Activated CD4-positive, alpha-beta T cell treated with anti-CD3 and anti-CD28 coated beads, Interleukin-10, Interleukin-2, amounts not matched to agents 100 ng/mL and 50 ng/mL, durations not matched to agents 16 hours and 8 hours (primary cell): ENCODE results near the gene SLC25A13.
A peak's percentile ranks its signal among the peaks of the same experiment; 100 is the strongest.

Experiments used
- DNase-seq: peaks from one replicate; pipeline ENCODE4 v3.0.0-alpha.2; 2020

SLC25A13 gene

DNA sequence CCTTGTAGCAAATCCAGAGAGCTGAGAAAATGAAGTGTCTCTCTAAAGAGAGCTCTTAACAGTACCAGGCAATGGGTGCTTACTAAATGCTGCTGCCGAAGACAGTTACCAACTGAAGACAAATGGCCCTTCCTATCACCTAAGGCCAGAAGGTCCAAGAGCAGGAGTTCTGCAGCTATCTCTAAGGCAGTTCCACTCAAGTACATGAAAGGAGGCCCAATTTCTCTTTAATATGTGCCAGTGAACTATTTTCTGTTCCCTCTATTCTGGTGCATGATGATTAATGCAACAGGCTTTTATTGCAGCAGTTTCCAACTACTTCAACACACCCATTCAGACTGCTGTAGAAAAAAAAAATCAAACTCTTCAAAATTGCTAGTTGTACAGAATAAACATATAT, 122.5 kb downstream of the SLC25A13 start:
- DNase-seq: no peak

DNA sequence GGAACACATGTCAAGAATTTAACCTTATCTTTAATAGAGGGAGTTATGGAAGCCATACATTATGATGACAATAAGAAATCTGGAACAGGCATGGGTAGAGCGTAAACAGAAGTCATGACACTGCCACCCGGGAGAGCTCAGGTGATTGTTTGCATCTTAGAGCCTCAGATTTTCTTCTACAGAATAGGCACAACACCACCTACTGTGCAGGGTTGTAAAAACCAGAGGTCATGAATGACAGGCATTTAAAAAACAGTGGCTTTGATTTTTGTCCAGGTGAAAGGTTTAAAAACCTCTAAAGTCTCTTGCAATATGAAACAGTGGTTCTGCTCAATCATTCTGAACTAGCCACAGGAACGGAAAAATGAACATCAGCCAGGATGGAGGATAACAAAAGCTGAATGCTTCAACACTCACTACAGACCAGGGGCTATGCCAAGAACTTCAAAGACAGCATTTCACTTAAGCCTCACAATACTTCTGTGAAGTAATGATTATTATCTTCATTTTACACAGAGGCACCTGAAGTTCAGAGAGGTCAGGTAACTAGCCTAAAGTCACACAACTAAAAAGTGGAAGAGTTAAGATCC, 123.8 kb downstream of the SLC25A13 start:
- DNase-seq: peak; percentile 2

DNA sequence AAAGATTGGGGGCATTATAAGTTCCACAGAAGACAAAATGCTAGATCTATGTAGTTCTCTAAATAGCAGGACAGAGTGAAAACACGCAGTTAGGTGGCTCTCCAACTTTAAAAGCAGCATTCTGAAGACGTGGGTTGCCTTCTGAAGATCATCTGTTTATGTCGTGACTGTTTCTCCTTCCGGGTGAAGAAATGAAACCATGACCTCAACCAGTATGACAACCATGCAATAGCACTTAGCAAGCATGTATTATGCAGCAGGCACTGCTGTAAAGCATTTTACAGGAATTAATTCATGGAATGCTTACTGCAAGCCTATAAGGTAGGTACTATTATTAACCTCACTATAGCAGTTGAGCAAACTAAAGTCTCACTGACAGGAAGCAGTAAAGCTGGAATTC, 125.2 kb downstream of the SLC25A13 start:
- DNase-seq: no peak

DNA sequence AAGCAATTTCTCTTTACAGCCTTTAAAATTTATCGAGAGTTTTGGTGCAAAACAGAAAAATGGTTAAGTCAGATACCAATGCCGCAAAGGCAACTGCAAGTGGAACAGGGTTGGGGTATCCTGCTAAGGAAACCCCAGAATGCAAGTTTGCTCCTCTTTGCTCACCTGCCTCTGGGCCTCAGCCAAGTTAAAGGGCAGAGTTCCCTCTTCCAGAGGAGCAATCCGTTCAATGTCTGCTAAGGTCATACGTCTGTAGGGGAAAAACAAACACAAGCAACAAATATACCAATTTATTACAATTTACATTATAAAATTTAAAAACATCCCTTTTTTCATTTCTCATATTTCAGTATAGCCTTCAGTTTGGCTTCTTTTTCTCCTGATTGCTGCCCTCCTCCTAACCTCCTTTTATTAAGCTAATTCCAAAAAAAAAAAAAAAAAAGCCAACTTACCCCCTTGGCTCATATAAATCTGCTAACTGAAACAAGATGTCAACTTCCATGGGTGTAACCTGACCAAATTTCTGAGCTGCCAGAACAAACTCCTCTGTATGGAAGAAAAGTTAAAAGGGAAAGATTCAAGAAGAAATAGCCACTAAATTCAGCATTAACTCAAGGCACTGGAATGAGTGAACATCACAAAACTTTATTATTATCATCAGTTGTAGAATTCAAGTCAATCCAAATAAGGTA, 132.6 kb downstream of the SLC25A13 start:
- no peak for DNase-seq

DNA sequence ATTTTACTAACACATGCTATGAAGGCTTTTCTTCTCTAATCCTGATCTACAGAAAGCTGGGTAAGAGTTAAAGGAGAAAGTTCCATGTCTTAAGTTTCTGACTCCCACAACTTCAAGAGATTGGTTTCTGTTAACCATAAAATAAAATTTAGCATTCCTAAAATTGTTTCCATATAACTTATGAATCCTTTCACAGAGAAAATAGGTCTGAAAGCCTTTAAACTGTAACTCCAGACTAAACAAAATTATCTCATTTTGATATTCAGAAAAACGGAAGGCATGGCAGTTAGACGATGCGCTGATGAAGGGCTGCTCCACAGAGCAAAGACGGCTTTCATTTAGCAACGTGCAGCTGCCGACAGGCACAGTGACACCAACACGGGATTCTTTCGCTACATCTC, 133.3 kb downstream of the SLC25A13 start:
- no peak for DNase-seq

DNA sequence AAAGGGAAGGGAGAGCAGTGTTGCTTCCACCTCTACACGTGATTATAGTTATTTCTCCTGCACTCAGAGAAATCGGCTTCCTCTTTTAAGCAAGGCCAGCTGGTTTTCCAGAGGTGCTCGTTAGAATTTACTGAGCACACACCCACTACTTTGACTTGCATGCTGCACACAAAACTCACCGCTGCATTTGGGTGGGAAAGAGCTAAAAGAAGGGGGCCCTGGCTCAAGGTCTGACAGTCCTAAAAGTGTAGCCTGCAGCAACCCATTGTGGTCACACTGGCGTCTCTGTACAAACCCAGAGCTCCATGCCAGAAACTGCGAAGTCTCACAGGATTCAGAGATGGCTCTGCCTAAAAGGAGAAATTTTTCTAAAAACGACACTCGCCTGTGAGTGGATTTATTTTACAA, 133.7 kb downstream of the SLC25A13 start:
- no peak for DNase-seq

DNA sequence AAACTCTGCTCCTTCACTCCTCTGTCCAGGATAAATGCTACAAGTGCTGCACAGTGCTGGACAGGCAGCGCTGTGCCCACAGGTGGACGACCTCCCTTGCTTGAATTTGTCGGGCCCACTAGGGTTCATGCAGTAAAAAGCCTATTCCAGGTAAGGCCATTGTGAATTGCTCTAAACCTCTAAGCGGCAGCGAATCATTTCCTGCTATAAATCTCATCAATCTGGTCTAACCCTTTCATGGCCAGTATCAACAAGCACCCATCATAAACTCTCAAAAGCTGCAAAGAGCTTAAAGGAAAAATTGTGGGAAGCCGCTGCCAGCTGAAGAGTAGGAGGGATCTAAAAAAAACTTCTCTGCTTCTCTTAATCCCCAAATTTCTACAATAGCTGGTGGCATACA, 134.2 kb downstream of the SLC25A13 start:
- DNase-seq: no peak

DNA sequence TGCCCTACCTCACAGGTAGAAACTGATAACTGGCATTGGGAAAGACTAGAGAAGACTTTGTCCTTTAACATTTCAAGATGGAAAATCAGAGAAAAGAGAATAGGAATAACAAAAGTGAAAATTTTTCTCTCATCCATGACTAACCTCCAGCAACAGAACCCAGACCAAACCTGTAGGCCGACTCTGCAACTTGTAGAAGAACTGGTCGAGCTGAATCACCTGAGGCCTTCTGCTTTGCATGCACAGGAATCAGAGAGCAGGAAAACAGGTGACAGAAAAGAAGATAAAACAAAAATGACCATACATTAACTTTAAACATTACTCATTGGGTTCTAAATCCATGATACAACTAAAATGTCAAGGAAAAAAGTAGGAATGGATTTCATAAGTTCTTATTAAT, 137.1 kb downstream of the SLC25A13 start:
- DNase-seq: no peak

DNA sequence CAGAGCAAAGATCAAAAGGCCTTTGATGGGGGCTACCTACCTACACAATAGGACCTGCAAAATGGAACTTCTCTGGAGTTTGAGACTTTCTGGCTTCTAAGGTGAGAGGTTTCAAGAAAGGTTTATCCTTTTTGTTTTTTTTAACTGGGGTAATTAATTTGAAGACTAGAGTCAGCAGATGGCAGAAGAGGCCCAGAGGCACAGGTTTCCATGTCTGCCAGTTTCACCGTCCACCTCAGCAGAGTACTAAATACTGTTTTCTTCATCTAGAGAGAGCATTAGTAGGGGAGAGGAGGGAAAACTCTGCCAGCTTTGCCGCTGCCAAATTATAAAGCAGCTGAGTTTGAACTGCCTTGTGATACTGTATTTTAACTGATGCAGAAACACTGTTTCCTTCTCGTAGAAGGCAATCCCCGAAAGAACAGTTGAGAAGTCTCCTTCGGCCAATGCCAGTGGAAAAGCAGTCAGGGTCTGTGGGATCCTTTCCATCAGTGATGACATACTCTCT, 138.7 kb downstream of the SLC25A13 start:
- no peak for DNase-seq

DNA sequence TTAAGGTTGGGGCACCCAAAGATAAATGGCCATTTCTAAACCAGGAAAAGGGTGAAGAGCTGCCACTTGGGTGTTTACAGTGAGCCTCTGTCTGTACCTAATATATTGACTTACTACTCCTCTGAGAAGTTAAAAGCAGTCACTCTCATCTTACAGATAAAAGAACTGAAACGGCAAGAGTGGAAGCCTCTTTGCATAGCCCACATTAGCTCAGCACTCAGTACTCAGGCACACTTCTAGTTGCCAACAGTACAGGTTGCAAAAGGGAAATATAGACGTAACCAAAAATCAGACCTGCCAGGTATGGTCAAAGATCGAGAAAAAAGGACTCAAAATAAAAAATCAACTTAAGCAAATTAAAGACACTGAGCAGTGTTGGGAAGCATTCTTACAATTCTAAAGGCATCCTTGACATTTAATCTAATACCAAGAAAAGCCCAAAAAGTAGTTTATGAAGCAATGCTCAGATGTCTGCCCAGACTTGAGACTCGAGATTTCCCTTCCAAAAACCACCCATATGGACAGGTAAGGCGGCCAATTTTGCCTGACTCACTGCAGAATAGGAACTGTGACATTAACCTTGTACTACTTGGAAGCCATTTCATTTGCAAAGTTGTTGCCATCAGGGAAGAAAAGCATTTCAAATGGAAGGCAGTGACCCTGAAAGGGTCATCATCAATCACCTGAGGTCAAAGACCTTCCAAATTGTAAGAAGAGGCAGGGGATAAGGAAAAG, 139.3 kb downstream of the SLC25A13 start:
- DNase-seq: no peak

DNA sequence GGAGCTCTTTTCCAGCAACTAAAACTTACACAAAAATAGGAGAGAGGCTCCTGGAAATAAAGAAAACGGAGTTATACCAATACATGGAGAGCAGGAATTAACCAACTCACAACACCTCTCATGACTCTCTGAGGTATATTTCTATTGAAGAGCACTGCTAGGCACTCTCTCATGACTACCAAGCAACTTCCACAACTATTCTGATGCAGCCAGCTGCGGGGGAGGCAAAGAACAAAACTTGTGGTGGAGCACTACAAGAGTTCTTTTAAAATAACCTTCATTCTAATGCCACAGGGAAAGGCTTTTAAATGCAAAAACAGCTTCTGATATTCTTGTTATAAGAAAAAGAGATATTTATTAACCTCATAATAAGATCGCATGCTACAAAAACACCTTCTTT, 140.7 kb downstream of the SLC25A13 start:
- DNase-seq: no peak

DNA sequence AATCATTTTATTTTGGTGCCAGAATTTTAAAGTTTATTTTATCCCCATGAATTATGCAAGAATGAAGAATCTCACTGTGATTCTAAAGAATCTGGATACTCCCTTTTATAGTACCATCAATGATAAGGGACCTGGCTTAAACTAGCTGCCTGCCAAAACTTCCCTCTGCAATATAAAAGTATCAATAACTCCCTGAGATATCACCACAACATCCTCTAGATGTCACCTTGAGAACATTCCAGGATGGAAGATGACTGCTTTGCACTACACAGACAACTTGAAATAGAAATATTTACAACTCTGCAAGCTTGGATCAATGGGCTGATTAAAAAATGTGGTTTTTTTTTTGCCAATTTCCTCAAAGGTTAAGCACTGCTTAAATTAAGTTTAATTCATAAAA, 142.1 kb downstream of the SLC25A13 start:
- DNase-seq: no peak

DNA sequence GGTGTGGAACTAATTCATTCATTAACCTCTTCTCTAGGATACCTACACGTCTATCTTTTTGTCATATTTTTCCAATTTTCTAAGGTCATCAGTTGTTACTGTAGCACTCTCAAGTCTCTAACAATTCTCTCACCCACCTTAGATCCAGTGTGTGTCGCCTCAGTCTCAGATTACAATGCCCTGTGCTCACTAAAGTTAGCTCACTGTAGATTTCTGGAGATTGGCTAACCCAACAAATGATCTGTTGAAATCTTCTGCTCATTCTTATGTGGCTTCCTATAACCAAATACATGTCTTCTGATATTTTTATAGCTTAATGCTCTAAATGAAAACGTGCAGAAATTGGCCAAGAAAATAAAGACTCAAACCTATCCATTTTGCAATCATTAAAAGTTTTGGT, 142.6 kb downstream of the SLC25A13 start:
- no peak for DNase-seq

DNA sequence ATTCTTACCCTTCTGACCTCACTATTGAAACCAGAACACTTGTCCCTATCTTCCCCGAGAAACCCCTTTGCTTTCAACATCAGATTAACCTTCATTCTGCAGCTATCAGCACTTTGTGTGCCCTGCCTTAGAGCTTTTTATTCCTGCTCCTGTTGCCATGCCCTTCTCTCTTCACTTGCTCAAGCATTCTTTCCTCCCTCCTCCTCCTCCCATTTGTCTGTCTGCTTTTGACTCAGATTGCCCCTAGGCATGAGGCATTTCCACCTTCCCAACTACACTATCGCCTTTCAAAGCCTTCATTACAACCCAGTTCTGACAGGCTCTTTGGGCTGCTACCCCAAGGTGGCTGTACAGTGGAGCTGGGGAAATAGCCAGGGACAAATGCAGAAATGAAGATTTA, 143.3 kb downstream of the SLC25A13 start:
- DNase-seq: no peak

DNA sequence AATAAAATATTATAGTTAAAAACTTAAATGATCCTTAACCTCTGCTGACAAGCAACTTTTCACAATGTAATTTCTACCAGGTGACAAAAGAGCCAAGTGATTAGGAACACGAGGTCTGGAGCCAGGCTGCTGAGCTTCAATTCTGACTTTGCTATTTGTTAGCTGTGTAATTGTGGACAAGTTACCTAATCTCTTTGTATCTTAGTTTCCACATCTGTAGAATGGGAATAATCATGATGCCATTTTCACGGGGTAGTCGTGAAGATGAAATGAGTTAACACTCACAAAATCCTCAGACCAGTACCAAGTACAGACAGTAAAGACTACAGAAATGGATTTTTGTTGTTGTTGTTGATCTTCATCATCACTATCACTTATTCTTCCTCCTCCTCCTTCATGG, 144.5 kb downstream of the SLC25A13 start:
- DNase-seq: no peak

DNA sequence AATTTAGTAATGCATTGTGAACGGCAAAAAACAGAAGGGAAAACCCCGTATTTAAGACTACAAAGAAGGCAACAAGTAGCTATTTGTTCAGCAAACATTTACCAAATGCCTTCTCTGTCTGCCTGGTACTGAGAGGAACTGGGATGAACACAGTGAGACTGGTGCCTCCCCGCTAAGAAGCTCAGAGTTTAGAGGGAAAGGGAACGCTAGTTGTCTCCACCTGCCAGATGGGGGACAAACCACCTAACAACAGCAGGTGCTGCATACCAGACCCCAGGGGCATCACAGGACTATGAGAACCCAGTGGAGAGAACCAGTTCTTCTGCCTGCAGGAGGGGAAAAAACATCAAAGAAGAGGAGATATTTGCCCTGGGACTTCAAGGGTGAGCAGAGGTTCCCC, 147.1 kb downstream of the SLC25A13 start:
- DNase-seq: no peak

DNA sequence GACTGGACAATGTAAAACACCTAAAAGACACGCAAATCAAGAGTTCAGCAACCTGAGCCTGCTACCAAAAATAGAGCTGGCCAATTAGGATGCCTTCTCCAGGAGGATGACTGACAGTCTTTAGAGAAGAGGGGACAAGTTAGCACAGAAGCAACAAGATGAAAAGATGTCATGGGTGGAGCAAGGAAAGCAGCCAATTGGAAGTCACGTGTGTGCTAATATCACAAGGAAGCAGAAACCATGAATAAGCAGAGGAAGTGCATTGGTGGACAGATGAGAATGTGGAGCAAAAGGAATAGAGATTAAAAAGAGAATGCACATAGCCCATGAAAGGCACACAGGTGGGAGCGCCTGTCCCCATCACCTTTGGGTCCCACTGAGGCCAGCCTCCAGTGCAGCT, 148.1 kb downstream of the SLC25A13 start:
- DNase-seq: no peak

DNA sequence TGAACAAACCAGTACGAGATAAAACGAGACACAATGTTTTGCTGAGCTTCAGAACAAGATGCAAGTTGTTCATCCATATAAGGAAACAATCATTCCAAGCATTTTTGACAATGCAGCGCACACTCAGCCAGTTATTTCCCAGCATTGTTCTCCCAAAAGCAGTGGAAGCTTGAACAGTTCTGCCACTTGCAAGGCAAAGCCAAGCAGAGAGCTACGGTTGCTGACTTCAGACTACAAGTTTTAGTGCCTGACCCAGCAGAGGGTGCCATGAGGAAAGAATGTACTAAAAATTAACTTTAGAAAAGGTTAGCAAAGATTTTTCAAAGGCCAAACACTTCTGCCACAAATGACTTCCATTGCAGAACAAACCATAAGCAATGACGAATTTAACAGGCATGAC, 152.5 kb downstream of the SLC25A13 start:
- DNase-seq: no peak

DNA sequence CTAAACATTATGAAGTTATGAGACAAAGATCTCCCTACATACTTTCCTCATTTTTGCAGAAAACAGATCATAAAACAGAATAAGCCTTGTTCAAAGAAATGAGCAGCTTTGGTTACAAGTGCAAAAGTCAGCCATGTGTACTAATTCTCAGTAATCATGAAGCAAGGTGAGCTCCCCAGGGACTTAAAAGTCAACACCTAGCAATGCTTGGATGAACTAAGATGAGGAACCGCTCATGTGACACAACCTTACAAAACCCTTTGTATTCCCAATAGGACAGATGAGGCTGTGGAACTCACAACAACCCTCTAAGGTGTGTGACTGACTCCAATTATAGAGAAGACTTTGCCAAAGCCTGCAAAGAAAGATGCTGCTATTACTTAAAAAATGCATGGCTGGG, 154.5 kb downstream of the SLC25A13 start:
- no peak for DNase-seq

DNA sequence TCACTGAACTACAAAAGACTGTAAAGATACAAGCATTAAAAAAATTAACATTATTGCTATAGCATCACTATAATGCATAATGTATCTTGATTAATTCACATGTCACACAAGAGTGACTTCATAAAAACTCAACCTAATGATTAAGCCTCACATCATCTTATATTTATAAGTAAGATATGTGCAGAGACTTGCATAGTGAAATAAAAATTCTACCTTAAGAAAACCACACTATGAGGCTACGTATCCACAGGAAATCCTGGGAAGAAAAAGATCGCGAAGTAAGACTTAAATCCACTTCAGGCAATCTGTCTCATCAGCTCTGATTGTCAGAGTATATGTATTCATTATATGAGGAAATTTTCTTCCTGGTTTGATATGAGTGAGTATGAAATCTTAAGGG, 160.0 kb downstream of the SLC25A13 start:
- no peak for DNase-seq

DNA sequence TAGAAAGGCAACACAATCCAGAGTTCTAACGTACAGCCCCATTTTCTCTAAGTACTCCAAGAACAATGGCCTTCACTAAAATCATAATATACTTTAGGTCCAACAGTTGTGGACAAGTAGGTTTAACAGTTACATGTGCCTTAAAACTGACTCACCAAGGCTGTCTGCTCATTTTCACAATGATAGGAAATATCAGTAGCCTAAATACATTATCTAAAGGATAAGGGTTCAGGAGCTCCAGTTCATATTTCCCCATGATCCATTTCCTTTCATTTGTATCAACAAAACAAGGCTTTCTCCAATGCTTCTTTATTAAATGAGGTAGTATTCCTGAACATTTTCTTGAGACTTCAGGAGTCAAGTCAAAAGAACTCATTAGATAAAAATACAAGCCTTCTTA, 164.0 kb downstream of the SLC25A13 start:
- DNase-seq: no peak

DNA sequence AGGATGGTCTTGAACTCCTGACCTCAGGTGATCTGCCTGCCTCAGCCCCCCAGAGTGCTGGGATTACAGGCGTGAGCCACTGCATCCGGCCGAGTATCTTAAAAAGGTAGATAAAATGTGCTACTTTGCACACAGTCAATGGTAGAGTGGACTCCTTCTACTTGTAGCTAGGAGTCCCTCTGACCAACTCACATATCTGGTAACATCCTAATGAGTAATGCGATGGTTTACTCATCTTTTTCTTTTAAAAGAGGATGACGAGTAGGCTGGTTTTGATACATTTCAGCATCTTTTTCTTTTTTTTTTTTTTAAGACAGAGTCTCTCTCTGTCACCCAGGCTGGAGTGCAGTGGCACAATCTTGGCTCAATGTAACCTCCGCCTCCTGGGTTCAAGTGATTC, 167.4 kb downstream of the SLC25A13 start:
- DNase-seq: peak; percentile 7

DNA sequence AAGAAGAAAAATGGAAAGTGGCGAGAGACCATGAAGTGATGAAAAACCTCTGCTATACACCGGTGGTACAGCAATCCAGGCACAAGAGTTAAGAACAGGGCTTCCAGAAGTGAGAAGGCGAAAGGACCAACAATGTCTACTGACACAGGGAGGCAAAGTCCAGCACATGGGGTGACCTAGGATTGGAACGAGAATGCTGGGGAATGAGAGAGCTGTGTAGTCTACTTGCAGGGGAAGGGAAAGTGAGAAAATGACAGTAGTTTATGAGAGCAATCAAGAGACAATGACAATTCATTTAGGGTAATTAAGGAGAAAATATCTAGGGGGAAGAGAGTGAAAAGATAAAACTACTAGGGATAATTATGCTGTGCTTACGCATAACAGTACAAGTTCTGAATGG, 169.2 kb downstream of the SLC25A13 start:
- DNase-seq: no peak

DNA sequence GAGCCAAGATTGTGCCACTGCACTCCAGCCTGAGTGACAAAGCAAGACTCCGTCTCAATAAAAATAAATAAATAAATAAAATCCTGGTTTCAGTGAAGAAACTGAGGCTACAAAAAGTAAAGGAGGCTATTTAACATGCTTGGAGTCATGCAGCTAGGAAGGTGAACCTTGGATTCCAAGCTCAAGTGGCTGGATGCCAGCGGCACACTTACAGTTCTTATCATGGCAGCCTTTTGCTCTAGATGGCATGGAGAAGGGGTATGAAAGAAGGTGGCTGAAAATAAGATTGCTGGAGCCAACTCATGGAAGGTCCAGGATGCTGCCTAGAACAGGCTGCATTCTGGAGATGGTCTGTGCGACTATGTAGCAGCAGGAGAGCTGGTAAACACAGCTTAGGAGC, 170.0 kb downstream of the SLC25A13 start:
- DNase-seq: no peak

DNA sequence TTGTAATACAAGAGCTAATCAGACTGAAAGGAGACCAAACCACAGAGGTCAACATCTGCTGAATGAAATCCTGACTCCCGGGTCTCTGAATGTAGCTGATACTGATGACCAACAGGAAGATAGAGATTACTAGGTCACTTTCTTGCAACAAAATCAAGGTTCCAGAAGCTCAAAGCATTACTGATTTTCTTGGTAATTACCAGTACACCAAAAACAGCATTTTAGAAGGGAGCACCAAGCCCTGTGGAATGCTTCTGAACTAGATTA, 177.7 kb downstream of the SLC25A13 start:
- DNase-seq: no peak
